ENCODE data around the gene PHF19. TPM values are rescaled to one million over a fixed set of nuclear protein-coding genes. Genes with fewer than 3 reads are reported as not detected.

PHF19 gene
- total and polyA plus RNA-seq, 2 of the 8 experiments (the other 6 are each of a cell fraction or from before 2014, with no cell fraction given), result 28.2 to 31.8 TPM

GRCh38 chr9:120898396-120898795, 21.4 kb upstream of the PHF19 start (continued):
- no peak for TF ChIP-seq ZNF274 (IDR thresholded peaks at IDR 0.05; ENCODE audit: borderline replicate concordance, extremely low read depth, low read length)
- TF ChIP-seq ASH2L (IDR thresholded peaks at IDR 0.05; ENCODE audit: low read length), result no peak
